GM12801 (cell line): ENCODE data around the gene CEP250.

Source experiments
- CTCF ChIP-seq: IDR thresholded peaks from one replicate; pipeline ENCODE4 v1.5.1; 2011; ENCODE audit warnings: control low read depth; ENCODE audit not compliant: insufficient read length; ENCODE audit errors: extremely low read depth

Gene CEP250

DNA sequence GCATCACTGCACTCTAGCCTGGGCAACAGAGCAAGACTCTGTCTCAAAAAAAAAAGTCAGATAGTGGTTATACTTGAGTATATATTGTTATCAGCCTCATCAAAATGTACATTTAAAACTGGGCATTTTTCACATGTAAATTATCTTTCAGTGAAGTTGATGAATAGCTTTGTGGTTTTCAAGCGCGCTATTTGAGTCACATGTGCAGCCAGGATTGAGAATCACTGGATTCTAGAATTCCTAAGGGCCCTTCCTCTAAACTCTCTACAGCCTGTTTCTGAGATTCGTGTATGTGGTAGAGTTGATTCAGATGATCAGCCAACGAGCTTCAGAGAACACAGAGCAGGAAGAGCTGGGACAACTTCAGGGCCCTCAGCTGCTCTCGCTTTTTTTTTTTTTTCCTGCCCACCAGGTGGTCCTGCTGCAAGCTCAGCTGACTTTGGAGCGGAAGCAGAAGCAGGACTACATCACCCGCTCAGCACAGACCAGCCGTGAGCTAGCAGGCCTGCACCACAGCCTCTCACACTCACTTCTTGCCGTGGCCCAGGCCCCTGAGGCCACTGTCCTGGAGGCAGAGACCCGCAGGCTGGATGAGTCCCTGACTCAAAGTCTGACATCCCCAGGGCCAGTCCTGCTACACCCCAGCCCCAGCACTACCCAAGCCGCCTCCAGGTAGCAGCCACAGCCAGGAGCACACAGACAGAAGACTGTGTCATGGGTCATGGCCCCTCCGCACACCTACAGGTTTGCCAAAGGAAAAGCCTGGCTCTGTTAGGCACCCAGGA, 55.7 kb downstream of the CEP250 start:
- no peak for TF ChIP-seq CTCF

- no peak for TF ChIP-seq CTCF
These were observed 56.5 kb downstream of the CEP250 start for GRCh38 chr20:35511814-35512420.

DNA sequence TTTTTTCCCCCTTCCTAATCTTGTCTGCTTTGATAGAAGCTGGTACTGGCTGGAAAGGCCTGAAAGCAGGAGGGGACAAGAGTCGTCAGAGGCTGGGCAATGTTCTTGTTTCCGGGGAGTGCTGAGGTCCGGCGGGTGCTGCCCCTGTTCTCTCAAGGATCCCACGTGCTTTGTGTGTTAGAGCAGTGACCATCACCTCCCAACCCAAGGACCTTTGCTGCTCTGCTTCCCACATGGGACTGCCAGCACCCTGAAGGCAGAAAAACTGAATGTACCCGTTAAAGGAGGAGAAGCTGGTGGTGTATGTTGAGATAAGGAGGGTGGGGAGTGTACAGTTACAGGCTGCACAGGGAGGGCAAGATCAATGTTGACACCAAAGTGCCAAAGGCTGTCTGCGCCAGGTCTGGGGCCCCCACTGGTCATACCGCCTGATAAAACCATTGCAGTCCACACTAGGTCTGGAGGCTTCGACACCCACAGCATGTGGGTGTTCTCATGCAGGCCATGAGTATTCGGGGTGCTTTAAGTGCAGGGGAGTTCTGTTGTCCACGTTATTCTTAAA, 59.1 kb downstream of the CEP250 start:
- TF ChIP-seq CTCF, result no peak

DNA sequence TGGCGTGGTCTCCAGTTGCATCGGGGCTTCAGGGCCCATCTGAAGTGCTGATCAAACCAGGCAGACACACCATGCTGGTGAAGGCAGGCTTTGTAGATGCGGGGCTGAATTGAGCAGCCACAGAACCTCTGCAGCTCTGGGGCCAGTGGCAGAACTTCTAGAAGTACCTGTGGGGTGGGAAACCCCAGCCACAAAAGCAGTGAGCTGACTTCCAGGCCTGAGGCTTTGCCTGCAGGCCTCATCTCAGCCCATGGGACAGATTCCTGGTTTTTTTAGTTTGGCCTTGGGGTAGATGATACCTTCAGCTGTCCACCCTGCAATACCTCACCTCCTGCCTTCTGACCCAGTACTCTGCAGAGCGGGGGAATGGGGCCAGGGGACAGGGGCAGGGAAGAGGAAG, 59.9 kb downstream of the CEP250 start:
- TF ChIP-seq CTCF, result no peak

DNA sequence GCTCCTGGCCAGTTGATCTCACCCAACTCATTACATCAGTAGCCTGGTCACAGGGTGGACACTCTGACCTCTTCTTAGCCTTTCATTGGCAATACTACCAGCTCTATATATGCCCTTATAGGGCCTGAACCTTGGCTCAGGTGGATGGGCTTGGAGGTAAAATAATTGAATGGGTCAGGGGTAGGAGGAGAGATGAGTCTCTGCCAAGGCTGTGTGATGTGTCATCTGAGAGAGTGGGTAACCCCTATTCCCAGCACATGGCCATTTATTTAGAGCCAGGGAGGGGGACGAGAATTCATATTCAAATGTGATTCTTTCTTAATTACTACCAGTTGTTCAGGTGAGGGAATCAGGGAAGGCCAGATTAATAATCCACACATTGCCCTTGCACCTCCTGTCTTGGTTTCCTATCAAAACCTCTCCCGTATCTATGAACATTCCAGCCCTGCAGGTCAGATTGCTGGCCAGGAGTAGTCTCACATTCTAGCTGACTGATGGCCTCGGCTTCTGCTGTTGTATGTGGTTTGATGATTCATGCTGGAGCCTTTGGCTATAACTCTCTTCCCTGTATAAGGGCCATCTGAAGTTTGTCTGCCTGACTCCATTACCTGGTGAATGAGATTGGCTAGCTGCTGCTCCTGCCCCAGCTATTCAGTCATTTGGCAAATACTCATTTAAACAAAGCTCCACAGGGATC, 60.7 kb downstream of the CEP250 start:
- TF ChIP-seq CTCF, result no peak

DNA sequence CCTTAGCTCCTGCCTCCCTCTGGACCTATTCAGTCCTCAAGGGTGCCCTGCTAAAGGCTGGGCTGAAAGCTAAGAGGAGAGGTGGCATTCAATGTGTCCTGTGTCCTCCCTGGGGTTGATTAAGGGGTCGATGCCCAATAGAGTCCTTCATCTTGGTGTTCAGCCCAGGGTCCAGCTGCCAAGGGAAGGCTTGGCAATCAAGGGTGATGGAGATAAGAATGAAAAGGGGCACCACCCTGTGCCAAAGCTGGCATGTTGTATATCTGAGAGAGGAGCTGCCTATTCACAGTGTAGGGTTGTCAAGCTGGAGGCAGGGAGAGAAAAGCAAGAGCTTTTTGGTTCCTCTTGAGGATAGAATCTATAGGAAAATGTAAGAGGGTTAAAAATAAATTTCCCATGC, 61.7 kb downstream of the CEP250 start:
- no peak for TF ChIP-seq CTCF

GRCh38 chr20:35518955-35519354, 63.6 kb downstream of the CEP250 start:
- no peak for TF ChIP-seq CTCF
